Pancreas (tissue), 10 donors: ENCODE measurements around the gene MAP3K1. TPM values are rescaled to one million over a fixed set of nuclear protein-coding genes. Genes with fewer than 3 reads are reported as not detected.

Source experiments
- ATAC-seq, 4 donors: fragments of 200-7000 bp; cut with Tn5 transposase; one replicate each; pipeline versions ENCODE4 v1.8.0 to v1.9.1; 2020; ENCODE audit warnings: mild to moderate bottlenecking in 4 of 4, moderate library complexity in 4 of 4
- DNase-seq, 6 donors: peaks; one replicate each; pipeline ENCODE4 v3.0.0-alpha.2; 2020
- FAIRE-seq: peaks from 2 replicates; lab custom pipeline; 2012; peaks lifted over from hg19 to GRCh38; lab: Jason Lieb, UNC
- H3K27ac ChIP-seq, 4 donors: fragments of 200-600 bp; sonication (generic); 1 replicate in 3 of 4; 2 replicates in 1 of 4; pipeline versions ENCODE4 v1.5.0 to v1.8.0; 2020
- H3K27me3 ChIP-seq, 4 donors: fragments of 200-600 bp; one replicate each; pipeline ENCODE4 v1.8.0; 2021
- H3K36me3 ChIP-seq, 3 donors: fragments of 200-600 bp; sonication (generic) in 1 of 3; one replicate each; pipeline versions ENCODE4 v1.5.0 to v1.8.0; 2020 to 2021
- H3K4me1 ChIP-seq, 3 donors: fragments of 200-600 bp; one replicate each; pipeline ENCODE4 v1.8.0; 2021
- H3K4me3 ChIP-seq, 4 donors: fragments of 200-600 bp; sonication (generic) in 2 of 4; one replicate each; pipeline versions ENCODE4 v1.5.0 to v1.8.0; 2020 to 2021
- H3K9me3 ChIP-seq, 4 donors: fragments of 200-600 bp; one replicate each; pipeline ENCODE4 v1.8.0; 2021
- WGBS, 2 donors: extraction: QIAGEN DNeasy Blood & Tissue Kit; methylation state at CpG; one replicate each; pipeline ENCODE4 v1.1.7; 2013; 5-methylcytosine and 5-hydroxymethylcytosine counted together
- intact Hi-C, 3 donors: fragments of 100-400 bp; cut with DNase I; formaldehyde crosslinking; loops; one replicate each; pipeline versions ENCODE4 v1.11.1 to v1.14.2; 2022
- polyA plus RNA-seq, 2 donors: library from polyadenylated mRNA; stranded (reverse); fragments of 200-250 nt; gene quantifications; one replicate each; pipeline ENCODE4 v1.2.3, GENCODE V29; 2013
- total RNA-seq, 6 donors: library from RNA; stranded (reverse); fragmentation: NEBNext Ultra II Directional in 4 of 6; extraction: Animal tissue kit (Norgen Biotek cat#: 25700) in 4 of 6; gene quantifications; one replicate each; pipeline versions ENCODE4 v1.2.1 to v1.2.4, GENCODE V29; 2021 to 2023
- TF ChIP-seq, protein P1 (sequence below), 4 donors: fragments of 200-600 bp; sonication (generic) in 3 of 4; IDR thresholded peaks; one replicate each; pipeline versions ENCODE4 v1.5.0 to v1.8.0; 2021; ENCODE audit warnings: antibody characterized with exemption in 4 of 4
- donor health status: healthy with polysubstance abuse.
- donor health status: DM: no; HTN: no; CAD: no; lungs with moderate emphysema.
- donor health status: DM: no; HTN: no; CAD: no.
- donor health status: control.
- donor health status: control.
- donor health status: Bipolar disorder and iron deficiency.
- donor health status: DM: yes; HTN: yes; CAD: no.
- donor health status: DM: no; HTN: no; CAD: no.
- donor health status: DM: no; HTN: no; CAD: no.
- donor health status: DM: yes; HTN: yes; CAD: no.

The MAP3K1 gene
- total and polyA plus RNA-seq, 8 donors, result 5.4 to 28.7 (median 12.1) TPM

DNA sequence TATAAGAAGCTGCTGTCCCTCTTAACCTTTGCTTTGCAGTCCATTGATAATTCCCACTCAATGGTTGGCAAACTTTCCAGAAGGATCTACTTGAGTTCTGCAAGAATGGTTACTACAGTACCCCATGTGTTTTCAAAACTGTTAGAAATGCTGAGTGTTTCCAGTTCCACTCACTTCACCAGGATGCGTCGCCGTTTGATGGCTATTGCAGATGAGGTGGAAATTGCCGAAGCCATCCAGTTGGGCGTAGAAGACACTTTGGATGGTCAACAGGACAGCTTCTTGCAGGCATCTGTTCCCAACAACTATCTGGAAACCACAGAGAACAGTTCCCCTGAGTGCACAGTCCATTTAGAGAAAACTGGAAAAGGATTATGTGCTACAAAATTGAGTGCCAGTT, 66.2 kb downstream of the MAP3K1 start:
- TF ChIP-seq, protein P1, sequence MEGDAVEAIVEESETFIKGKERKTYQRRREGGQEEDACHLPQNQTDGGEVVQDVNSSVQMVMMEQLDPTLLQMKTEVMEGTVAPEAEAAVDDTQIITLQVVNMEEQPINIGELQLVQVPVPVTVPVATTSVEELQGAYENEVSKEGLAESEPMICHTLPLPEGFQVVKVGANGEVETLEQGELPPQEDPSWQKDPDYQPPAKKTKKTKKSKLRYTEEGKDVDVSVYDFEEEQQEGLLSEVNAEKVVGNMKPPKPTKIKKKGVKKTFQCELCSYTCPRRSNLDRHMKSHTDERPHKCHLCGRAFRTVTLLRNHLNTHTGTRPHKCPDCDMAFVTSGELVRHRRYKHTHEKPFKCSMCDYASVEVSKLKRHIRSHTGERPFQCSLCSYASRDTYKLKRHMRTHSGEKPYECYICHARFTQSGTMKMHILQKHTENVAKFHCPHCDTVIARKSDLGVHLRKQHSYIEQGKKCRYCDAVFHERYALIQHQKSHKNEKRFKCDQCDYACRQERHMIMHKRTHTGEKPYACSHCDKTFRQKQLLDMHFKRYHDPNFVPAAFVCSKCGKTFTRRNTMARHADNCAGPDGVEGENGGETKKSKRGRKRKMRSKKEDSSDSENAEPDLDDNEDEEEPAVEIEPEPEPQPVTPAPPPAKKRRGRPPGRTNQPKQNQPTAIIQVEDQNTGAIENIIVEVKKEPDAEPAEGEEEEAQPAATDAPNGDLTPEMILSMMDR (IDR thresholded peaks at IDR 0.05), result no peak
- intact Hi-C loops, result no loop called here
- DNase-seq (no peak), ATAC-seq (no peak), FAIRE-seq (no peak)
- peaks cover 0 to 3% (median 0%) of the 10 kb centered on the region in 3 donors for H3K4me1 ChIP-seq
- 97% methylated on average over 5 of the region's 5 CpGs for WGBS, 2 donors
- no peak overlapping the region for H3K27ac ChIP-seq
- H3K9me3 ChIP-seq, result no peaks in the 10 kb centered on the region
- H3K27me3 ChIP-seq, result no peaks in the 10 kb centered on the region
- H3K4me3 ChIP-seq, result no peak overlapping the region
- peaks cover 4 to 75% (median 49%) of the 10 kb centered on the region in 3 donors for H3K36me3 ChIP-seq

DNA sequence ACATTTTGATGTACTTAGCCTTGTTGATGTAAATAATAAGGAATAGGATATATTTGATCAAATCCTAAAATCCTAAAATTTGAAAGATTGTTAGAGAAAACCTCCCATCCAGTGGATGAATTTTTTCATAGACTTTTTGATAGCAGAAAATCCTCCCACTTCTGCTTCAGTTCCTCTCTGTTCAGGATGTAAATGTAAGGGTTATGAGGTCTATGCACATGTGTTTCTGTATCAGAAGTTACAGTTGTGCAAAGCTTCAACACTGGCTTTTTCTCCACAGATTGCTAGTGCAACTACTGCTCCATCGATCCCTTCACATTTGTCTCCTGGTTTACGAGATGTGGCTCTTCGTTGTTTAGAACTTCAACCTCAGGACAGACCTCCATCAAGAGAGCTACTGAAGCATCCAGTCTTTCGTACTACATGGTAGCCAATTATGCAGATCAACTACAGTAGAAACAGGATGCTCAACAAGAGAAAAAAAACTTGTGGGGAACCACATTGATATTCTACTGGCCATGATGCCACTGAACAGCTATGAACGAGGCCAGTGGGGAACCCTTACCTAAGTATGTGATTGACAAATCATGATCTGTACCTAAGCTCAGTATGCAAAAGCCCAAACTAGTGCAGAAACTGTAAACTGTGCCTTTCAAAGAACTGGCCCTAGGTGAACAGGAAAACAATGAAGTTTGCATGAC, 78.1 kb downstream of the MAP3K1 start:
- Histone ChIP-seq H3K4me1 (no peaks in the 10 kb centered on the region), H3K9me3 (no peaks in the 10 kb centered on the region), H3K4me3 (no peak overlapping the region), H3K27ac (no peak overlapping the region), H3K36me3 (peaks cover 0 to 48% (median 15%) of the 10 kb centered on the region in 3 donors), H3K27me3 (no peaks in the 10 kb centered on the region)
- ATAC-seq, result no peak
- DNase-seq, result no peak
- 93 to 96% methylated on average over 5 of the region's 5 CpGs for WGBS, 2 donors
- TF ChIP-seq, protein P1 (IDR thresholded peaks at IDR 0.05), result no peak
- intact Hi-C loops, result no loop called here
- no peak for FAIRE-seq

DNA sequence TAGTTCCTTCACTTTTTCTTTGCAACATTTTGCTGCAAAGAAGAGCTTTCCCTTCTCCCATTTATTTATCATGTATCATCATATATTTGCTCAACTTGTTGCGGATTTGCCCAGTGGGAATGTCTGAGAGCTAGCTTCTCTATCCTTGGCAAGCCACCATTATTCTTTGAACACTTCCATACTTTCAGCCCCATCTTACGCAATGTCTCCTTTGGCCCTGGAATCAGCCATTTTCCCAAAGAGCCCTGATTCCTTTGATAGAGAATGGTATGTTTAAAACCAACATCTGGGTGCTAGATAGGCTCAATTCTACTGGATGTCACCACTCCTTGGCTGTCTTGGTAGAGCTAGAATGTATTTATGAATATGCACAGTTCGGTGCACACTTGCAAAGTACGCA, 81.4 kb downstream of the MAP3K1 start:
- TF ChIP-seq, protein P1 (IDR thresholded peaks at IDR 0.05), result no peak
- DNase-seq (no peak), ATAC-seq (no peak), FAIRE-seq (no peak)
- Histone ChIP-seq H3K27me3 (no peaks in the 10 kb centered on the region), H3K36me3 (peaks cover 0 to 33% (median 9%) of the 10 kb centered on the region in 3 donors), H3K9me3 (no peaks in the 10 kb centered on the region), H3K4me1 (no peaks in the 10 kb centered on the region), H3K4me3 (no peak overlapping the region), H3K27ac (no peak overlapping the region)
- WGBS, 2 donors, result 95% methylated on average over 4 of the region's 4 CpGs
- intact Hi-C loops, result no loop called here

DNA sequence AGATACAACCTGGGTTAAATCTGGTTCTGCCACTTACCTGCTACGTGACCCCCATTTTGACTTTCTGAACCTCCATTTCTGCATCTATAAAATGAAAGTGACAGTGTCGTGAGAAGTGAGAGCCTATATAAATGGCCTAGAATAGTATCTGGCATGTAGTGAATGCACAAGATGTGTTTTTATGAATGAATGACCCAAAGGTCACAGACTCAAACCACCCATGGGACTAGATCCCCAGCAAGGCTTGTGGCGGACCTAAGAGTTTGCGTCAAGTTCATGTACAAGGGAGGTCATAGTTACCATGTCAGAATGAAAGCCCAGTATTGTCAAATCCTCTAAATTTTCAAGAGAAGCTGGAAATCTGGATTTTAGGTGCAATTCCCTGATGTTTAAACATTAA, 82.9 kb downstream of the MAP3K1 start:
- no peak for DNase-seq
- intact Hi-C loops, result no loop called here
- Histone ChIP-seq H3K36me3 (peaks cover 0 to 30% (median 9%) of the 10 kb centered on the region in 3 donors), H3K9me3 (no peaks in the 10 kb centered on the region), H3K27me3 (no peaks in the 10 kb centered on the region), H3K4me1 (no peaks in the 10 kb centered on the region), H3K27ac (no peak overlapping the region), H3K4me3 (no peak overlapping the region)
- TF ChIP-seq, protein P1 (IDR thresholded peaks at IDR 0.05), result no peak
- FAIRE-seq, result no peak
- 80 to 85% methylated on average over 4 of the region's 4 CpGs for WGBS, 2 donors
- no peak for ATAC-seq

DNA sequence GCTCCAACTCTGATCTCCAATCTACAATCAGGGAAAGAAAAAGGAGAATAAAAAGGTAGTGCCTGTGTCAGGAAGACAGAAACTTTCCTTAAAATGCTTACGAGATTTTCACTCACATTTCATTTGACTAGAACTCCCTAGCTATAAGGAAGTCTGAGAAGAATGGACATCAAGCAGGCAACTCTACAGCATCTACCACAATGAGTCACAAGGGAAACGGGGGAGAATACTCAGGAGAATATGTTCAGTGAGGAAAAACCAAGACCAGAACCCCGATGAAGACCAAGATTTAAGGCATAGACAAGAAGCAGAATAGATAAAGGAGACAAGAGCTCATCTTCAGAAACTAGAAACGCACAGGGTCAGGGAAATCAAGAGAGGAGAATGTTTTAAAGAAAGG, 85.0 kb downstream of the MAP3K1 start:
- no peak overlapping the region for H3K27ac ChIP-seq
- FAIRE-seq, result no peak
- TF ChIP-seq, protein P1 (IDR thresholded peaks at IDR 0.05), result no peak
- no peaks in the 10 kb centered on the region for H3K4me1 ChIP-seq
- H3K36me3 ChIP-seq, result peaks cover 0 to 12% (median 0%) of the 10 kb centered on the region in 3 donors
- intact Hi-C loops, result loop anchor here in 2 of 3 donors (10.0 kb wide), 1 partner anchor 324 kb away; no protein-coding TSS in a partner anchor
- H3K27me3 ChIP-seq, result no peaks in the 10 kb centered on the region
- WGBS, 2 donors, result 47 to 60% methylated on average over 4 of the region's 4 CpGs
- no peak for ATAC-seq
- no peak overlapping the region for H3K4me3 ChIP-seq
- no peaks in the 10 kb centered on the region for H3K9me3 ChIP-seq
- DNase-seq, result no peak
